Measurements from ENCODE around the gene PPP4R1. TPM values are rescaled to one million over a fixed set of nuclear protein-coding genes. Genes with fewer than 3 reads are reported as not detected.
"Not testable (repeated sequence)": the region's sequence is repeated elsewhere in the genome, so short reads cannot be mapped to it uniquely, and the experiment has no call there.

The PPP4R1 gene
- total RNA-seq, 1 experiment from 2014 or later, result 95.3 TPM

DNA sequence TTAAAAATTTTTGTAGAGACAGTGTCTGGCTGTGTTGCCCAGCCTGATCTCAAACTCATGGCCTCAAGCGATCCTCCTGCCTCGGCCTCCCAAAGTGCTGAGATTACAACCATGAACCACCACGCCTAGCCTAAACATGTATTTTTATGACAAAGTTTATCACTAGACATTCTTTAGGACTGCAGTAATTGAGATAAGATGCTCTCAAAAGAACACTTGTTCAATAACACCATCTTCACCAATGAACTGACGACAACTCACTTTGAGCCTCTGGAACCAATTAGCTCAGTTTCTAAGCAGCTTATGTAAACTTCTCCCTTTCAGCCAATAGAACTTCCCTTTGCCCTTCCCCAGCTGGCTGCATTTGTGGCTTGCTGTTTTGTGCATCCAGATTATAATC is 15.3 kb upstream of the PPP4R1 start:
- no peak for DNase-seq (ENCODE audit: low read depth)

- DNase-seq (ENCODE audit: low read depth), result no peak
Observed at GRCh38 chr18:9628984-9629383, 14.6 kb upstream of the PPP4R1 start.

- DNase-seq (ENCODE audit: low read depth), result peak; percentile 68
Observed at GRCh38 chr18:9627642-9628041, 13.3 kb upstream of the PPP4R1 start.

- no peak for DNase-seq (ENCODE audit: low read depth)
Observed at GRCh38 chr18:9619990-9620389, 5.6 kb upstream of the PPP4R1 start.

GRCh38 chr18:9619545-9619944 is 5.2 kb upstream of the PPP4R1 start:
- peak; percentile 60 for DNase-seq (ENCODE audit: low read depth)

DNA sequence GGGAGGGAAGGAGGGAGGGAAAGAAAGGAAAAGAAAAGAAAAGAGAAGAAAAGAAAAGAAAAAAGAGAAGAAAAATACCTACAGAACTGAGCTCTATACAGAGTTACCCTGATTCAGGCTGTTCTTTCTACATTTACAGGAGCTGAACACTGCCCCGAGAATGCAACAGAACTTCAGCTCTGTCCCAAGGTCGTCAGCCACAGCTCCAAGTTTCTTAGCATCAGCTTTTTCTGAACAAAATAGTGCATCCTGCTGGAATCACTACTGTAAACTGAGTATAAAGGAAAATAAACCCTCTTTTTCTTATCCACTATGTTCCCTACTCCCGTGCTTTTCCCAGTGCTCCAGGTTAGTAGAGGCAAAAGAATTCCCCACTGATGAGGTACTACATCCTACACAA is 4.7 kb upstream of the PPP4R1 start:
- DNase-seq (ENCODE audit: low read depth), result no peak

DNA sequence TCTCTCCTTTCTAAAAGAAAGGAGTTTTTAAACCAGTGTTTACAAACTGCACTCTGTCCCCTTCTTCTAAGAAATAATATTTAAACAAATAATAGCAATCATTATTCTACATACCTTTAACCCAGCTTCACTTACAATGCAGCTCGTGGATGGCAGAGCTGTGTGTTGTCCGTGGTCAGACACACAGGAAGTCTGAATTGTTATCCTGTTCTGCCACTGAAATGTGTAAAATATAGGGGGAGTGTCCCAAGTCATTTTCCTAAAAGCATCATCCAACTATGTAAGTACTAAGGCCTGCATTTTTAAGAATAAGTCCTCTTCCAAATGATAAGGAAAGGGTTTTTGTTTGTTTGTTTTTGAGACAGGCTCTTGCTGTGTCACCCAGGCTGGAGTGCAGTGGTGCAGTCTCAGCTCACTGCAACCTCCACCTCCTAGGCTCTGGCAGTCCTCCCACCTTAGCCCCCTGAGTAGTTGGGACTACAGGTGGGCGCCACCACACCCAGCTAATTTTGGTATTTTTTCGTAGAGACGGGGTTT is 2.7 kb upstream of the PPP4R1 start:
- no peak for DNase-seq (ENCODE audit: low read depth)

- DNase-seq (ENCODE audit: low read depth), result no peak
Observed at GRCh38 chr18:9616049-9616448, 1.7 kb upstream of the PPP4R1 start.

GRCh38 chr18:9615280-9615797 is 980 bp upstream of the PPP4R1 start:
- DNase-seq (ENCODE audit: low read depth), result no peak

- DNase-seq (ENCODE audit: low read depth), result peak; percentile 54
Observed at GRCh38 chr18:9613550-9614400, 584 bp downstream of the PPP4R1 start.

GRCh38 chr18:9612977-9613376 is 1.4 kb downstream of the PPP4R1 start:
- no peak for DNase-seq (ENCODE audit: low read depth)

- peak; percentile 39 for DNase-seq (ENCODE audit: low read depth)
Observed at GRCh38 chr18:9612215-9612830, 2.0 kb downstream of the PPP4R1 start.

GRCh38 chr18:9609190-9609589 is 5.2 kb downstream of the PPP4R1 start:
- no peak for DNase-seq (ENCODE audit: low read depth)

GRCh38 chr18:9608728-9609127 is 5.6 kb downstream of the PPP4R1 start:
- DNase-seq (ENCODE audit: low read depth), result no peak

DNA sequence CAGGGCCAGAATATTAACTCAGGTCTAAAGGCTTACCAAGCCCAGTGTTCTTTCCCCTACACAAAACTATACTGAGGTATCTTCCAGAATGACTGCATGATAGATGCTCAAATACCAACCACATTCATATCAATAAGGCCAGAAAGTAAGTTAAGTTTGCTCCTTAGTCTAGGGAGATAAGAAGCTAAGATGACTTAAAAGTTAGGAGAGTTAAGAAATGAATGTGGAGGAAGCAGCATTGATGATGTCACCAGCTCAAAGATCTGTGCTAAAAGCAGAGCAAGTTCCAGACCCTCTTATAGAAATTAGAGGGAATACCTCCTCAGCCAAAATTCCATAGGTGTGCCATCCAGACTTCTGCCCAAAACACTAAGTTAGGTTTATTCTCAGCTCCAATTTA is 6.1 kb downstream of the PPP4R1 start:
- no peak for DNase-seq (ENCODE audit: low read depth)

GRCh38 chr18:9607111-9607510 is 7.2 kb downstream of the PPP4R1 start:
- not testable (repeated sequence) for DNase-seq (ENCODE audit: low read depth)

GRCh38 chr18:9606039-9606438 is 8.3 kb downstream of the PPP4R1 start:
- DNase-seq (ENCODE audit: low read depth), result no peak

GRCh38 chr18:9604348-9604747 is 10.0 kb downstream of the PPP4R1 start:
- no peak for DNase-seq (ENCODE audit: low read depth)

DNA sequence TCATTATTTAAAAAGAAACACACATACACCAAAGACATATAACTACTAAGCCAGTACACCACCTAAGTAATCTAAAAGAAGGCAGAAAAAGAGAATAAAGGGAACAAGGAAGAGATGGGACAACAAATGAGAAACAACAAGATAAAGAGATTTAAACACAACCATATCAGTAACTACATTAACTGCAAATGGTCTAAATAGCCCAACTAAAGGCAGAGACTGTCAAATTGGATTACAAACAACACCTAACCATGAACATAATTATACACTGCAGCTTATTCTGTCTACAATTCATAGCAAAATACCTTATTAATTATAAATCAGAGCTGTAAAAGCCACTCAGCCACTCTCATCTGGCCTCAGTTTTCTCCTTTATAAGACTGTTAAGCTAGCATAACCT is 15.0 kb downstream of the PPP4R1 start:
- DNase-seq (ENCODE audit: low read depth), result no peak

- no peak for DNase-seq (ENCODE audit: low read depth)
Observed at GRCh38 chr18:9597609-9598008, 16.8 kb downstream of the PPP4R1 start.

- no peak for DNase-seq (ENCODE audit: low read depth)
Observed at GRCh38 chr18:9596843-9597526, 17.4 kb downstream of the PPP4R1 start.

GRCh38 chr18:9596226-9596625 is 18.1 kb downstream of the PPP4R1 start:
- DNase-seq (ENCODE audit: low read depth), result no peak

Measured in HT1080 (cell line).